ENCODE measurements around the gene PPP1R11.

GRCh38 chr6:30020626-30021025 lies 46.4 kb upstream of the PPP1R11 start:
- TF ChIP-seq CTCF (optimal IDR thresholded peaks at IDR 0.05 in 1 of 3, IDR thresholded peaks at IDR 0.05 in 1 of 3, conservative IDR thresholded peaks at IDR 0.05 in 1 of 3; ENCODE audit: extremely low read depth in 1 of 3, insufficient read depth in 2 of 3, low read length in 3 of 3): no peak
- TF ChIP-seq EZH2 (IDR thresholded peaks at IDR 0.05; ENCODE audit: low read length): no peak
